GM10266 (cell line): ENCODE data around the gene TOPAZ1.

Source experiments
- DNase-seq: peaks from one replicate; pipeline ENCODE4 v3.0.0; 2012; ENCODE audit errors: extremely low spot score
- CTCF ChIP-seq: IDR thresholded peaks from 2 replicates; pipeline ENCODE4 v1.5.1; 2012; ENCODE audit warnings: mild to moderate bottlenecking, low read depth; ENCODE audit not compliant: control insufficient read depth, insufficient read depth; ENCODE audit errors: missing control alignments

TOPAZ1 gene

GRCh38 chr3:44241706-44242105 is at the start of gene TOPAZ1:
TSS of gene TOPAZ1 (plus strand) at chr3:44241886. CDS start at chr3:44242054, 168 bp downstream.
- no peak for TF ChIP-seq CTCF
- no peak for DNase-seq

DNA sequence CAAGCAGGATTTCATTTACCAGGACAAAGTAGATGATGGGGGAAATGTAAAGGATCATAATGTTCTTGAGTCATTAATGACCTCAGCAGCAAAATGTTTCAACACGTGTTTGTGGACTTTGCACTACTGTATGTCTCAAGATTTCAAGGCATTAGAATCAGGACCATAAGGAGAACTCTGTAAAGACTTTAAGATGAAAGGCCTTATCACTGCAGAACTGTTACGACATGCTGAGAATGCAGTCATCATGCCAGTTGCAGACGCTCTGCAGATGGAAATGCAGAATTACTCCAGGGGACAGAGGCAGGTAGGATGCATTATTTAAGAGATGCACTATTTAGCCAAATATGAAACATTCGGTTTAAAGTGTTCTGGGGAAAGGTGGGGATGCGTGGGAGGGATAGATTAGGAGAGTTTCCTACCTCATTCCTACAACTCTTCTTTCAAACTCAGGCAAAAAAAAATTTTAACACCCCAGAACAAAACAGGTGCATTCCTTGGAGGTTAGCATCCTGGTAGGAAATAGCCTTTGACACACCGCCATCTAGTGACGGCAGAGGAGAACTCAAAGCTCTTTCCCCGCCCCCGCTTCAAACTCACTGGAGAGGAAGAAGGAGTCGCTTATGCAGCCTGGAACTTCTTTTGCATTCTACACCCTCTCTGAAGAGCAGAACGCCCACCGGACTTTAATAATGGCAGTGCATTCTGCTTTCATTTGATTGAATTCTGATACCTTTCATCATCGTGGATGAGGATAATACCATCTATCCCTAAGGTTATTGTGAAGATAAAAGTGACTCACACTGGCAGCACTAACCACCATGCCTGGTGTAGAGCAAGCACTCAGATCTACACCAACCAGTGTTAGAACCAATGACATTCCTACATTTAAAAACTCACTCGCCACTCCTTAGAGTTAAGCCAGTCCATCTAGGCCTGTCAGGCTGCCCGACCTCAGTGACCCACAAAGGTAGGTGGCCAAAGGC is 43.1 kb upstream of the TOPAZ1 start:
- TF ChIP-seq CTCF = peak; percentile 84
- DNase-seq = peak; percentile 71

DNA sequence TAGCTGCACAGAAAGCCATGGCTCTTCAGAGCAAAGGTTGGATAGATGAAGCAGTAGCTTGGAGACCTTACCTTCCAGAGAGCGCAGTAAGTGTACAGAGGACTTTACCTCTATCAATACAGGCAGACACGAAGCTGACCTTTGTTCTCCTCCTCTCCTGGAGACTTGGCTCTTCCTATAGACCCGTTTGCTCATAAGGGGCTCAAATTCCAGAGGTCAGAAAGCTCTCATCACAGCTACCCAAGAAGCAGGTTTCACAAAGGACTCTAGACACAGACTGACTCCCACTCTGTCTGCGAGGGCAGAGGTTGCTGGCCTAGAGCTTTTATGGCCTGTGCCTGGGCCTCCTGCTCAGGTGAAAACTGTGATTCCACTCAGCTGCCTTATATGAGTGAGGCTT is 35.4 kb upstream of the TOPAZ1 start:
- no peak for DNase-seq
- TF ChIP-seq CTCF = no peak

- DNase-seq = no peak
- TF ChIP-seq CTCF = no peak
Measured at GRCh38 chr3:44206862-44207652, 34.6 kb upstream of the TOPAZ1 start.

DNA sequence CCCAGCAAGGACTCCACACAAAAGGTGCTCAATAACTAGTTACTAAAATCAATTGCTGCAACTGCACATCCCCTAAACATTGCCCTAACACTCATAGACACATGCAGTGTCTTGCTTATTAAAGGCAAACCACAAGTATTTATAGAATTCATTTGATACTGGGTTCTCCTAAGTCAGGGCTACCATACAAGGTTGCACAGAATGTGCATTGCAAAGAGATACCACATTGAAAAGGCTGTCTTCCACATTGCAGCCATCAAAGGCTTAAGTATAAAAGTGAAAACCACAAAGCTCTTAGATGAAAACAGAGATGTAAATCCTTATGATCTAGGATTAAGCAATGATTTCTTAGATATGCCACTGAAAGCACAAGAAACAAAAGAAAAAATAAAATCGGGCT is 33.6 kb upstream of the TOPAZ1 start:
- no peak for DNase-seq
- TF ChIP-seq CTCF = no peak

GRCh38 chr3:44208568-44208967 is 33.1 kb upstream of the TOPAZ1 start:
- no peak for DNase-seq
- no peak for TF ChIP-seq CTCF
